Progenitor cell of endocrine pancreas (in vitro differentiated cells): ENCODE results near the gene SCAF8. TPM values are rescaled to one million over a fixed set of nuclear protein-coding genes. Genes with fewer than 3 reads are reported as not detected.
"Not testable (repeated sequence)": the region's sequence is repeated elsewhere in the genome, so short reads cannot be mapped to it uniquely, and the experiment has no call there.

Source experiments
- DNase-seq: peaks from one replicate; pipeline ENCODE4 v3.0.0; 2021; ENCODE audit warnings: low spot score; ENCODE audit not compliant: unreplicated experiment
- H3K27ac Mint-ChIP-seq: 2 replicates; pipeline ENCODE4 v1.8.0; 2021; ENCODE audit warnings: mild to moderate bottlenecking, moderate library complexity, mixed read lengths
- H3K27me3 Mint-ChIP-seq: 2 replicates; pipeline ENCODE4 v1.8.0; 2021; ENCODE audit warnings: mixed read lengths
- H3K36me3 Mint-ChIP-seq: 2 replicates; pipeline ENCODE4 v1.8.0; 2022; ENCODE audit warnings: mixed read lengths; ENCODE audit not compliant: insufficient read depth
- H3K4me1 Mint-ChIP-seq: 2 replicates; pipeline ENCODE4 v1.8.0; 2021; ENCODE audit warnings: low read depth, mixed read lengths
- H3K4me3 Mint-ChIP-seq: 2 replicates; pipeline ENCODE4 v1.8.0; 2021; ENCODE audit warnings: low read depth, mild to moderate bottlenecking, moderate library complexity, mixed read lengths
- H3K9me3 Mint-ChIP-seq: 2 replicates; pipeline ENCODE4 v1.8.0; 2021; ENCODE audit warnings: low read depth, mixed read lengths
- total RNA-seq: library from RNA; stranded (reverse); gene quantifications from 2 replicates; pipeline ENCODE4 v1.2.1, GENCODE V29; 2021
- TF ChIP-seq, protein P1 (sequence below): fragments of 200-600 bp; sonication (generic); IDR thresholded peaks from one replicate; pipeline ENCODE4 v1.5.0; 2021; ENCODE audit warnings: antibody characterized with exemption, mild to moderate bottlenecking; ENCODE audit not compliant: unreplicated experiment

SCAF8 gene
- total RNA-seq, 1 donor from 2014 or later: 69.5 TPM

DNA sequence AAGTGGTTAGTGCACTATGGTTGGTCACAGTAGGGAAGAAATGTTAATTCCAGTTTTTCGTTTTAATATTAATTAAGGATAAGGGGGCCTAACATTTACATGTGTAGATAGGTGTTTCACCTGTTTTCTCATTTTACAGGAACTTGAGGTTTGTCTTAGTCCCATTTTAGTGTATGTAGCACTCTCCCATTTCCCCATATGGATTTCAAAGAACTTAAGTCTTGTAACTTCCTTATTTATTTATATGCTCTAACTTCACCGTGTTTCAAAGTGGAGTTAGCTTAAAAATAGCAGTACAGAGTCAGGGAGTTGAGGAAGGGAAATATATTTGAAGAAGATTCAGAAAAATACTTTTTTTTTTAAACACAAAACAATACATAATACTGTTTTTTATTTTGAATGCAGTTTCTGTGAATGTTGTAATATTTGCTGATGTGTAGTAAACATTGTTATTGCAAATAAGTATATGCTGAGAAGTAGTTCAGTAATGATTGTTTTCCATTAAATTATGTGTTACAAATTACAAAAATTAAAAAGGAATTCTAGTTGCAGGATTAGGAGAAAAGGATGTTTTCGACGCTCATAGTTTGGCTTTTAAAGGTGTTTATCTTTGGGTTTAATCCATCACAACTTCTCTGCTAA is 3.5 kb downstream of the SCAF8 start:
- Mint-ChIP-seq H3K27me3 (no peaks in the 10 kb centered on the region), H3K27ac (no peak overlapping the region), H3K4me3 (no peak overlapping the region), H3K9me3 (no peaks in the 10 kb centered on the region), H3K36me3 (peaks cover 4% of the 10 kb centered on the region), H3K4me1 (peaks cover 39% of the 10 kb centered on the region)
- TF ChIP-seq, protein P1, sequence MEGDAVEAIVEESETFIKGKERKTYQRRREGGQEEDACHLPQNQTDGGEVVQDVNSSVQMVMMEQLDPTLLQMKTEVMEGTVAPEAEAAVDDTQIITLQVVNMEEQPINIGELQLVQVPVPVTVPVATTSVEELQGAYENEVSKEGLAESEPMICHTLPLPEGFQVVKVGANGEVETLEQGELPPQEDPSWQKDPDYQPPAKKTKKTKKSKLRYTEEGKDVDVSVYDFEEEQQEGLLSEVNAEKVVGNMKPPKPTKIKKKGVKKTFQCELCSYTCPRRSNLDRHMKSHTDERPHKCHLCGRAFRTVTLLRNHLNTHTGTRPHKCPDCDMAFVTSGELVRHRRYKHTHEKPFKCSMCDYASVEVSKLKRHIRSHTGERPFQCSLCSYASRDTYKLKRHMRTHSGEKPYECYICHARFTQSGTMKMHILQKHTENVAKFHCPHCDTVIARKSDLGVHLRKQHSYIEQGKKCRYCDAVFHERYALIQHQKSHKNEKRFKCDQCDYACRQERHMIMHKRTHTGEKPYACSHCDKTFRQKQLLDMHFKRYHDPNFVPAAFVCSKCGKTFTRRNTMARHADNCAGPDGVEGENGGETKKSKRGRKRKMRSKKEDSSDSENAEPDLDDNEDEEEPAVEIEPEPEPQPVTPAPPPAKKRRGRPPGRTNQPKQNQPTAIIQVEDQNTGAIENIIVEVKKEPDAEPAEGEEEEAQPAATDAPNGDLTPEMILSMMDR: no peak
- DNase-seq: no peak

DNA sequence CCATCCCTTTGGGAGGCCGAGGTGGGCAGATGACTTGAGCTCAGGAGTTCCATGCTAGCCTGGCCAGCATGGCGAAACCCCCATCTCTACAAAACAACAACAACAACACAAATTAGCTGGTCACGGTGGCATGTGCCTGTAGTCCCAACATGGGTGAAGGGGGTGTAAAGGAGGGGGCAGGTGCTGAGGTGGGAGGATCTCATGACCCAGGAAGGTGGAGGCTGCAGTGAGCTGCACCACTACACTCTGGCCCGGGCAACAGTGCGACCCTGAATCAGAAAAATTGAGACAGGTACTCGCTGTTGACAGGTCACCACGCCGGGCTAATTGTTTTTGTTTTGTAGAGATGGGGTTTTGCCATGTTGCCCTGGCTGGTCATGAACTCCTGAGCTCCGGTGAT is 4.2 kb downstream of the SCAF8 start:
- H3K4me1 Mint-ChIP-seq: peaks cover 35% of the 10 kb centered on the region
- no peak for DNase-seq
- no peak overlapping the region for H3K4me3 Mint-ChIP-seq
- TF ChIP-seq, protein P1: no peak
- H3K27ac Mint-ChIP-seq: peak overlapping the region; percentile 62
- H3K27me3 Mint-ChIP-seq: no peaks in the 10 kb centered on the region
- H3K36me3 Mint-ChIP-seq: peaks cover 4% of the 10 kb centered on the region
- no peaks in the 10 kb centered on the region for H3K9me3 Mint-ChIP-seq

DNA sequence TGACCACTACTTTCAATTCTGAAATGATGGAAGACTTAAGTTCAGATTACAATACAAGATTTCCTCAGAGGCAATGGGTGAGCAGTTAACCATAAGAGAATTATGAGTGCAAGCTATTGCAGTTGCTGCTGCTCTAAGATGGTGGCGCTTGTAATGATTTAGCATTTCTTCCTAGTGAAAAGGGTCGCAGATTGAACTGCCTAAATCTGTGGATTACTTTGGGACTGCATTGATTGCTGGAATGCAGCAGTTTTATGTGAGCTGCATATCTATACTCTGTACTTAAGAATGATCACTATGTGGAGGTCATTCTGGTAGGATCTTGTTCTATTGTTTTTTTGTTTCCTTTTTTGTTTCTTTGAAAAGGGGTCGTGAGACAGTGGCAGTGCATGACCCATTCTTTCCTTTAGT is 5.3 kb downstream of the SCAF8 start:
- Mint-ChIP-seq H3K36me3 (peaks cover 4% of the 10 kb centered on the region), H3K27ac (peak overlapping the region; percentile 86), H3K4me1 (peaks cover 37% of the 10 kb centered on the region), H3K9me3 (no peaks in the 10 kb centered on the region), H3K27me3 (no peaks in the 10 kb centered on the region), H3K4me3 (peak overlapping the region; percentile 31)
- no peak for DNase-seq
- TF ChIP-seq, protein P1: no peak

DNA sequence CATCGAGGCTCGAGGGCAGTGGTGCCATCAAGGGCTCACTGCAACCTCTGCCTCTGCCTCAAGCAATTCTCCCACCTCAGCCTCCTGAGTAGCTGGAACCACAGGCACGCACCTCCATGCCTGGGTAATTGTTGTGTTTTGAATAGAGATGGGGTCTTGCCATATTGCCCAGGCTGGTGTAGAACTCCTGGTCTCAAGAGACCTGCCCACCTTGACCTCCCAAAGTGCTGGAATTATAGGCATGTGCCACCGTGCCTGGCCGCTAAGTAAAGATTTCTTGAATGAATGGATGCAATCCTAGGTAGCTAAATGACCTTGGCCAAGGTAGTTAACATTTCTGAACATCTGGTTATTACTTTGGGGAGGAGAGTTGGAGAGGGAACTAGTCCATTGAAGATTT is 7.4 kb downstream of the SCAF8 start:
- Mint-ChIP-seq H3K27ac (no peak overlapping the region), H3K4me3 (no peak overlapping the region), H3K27me3 (no peaks in the 10 kb centered on the region), H3K4me1 (peaks cover 32% of the 10 kb centered on the region), H3K9me3 (no peaks in the 10 kb centered on the region), H3K36me3 (peaks cover 3% of the 10 kb centered on the region)
- DNase-seq: no peak
- TF ChIP-seq, protein P1: no peak

DNA sequence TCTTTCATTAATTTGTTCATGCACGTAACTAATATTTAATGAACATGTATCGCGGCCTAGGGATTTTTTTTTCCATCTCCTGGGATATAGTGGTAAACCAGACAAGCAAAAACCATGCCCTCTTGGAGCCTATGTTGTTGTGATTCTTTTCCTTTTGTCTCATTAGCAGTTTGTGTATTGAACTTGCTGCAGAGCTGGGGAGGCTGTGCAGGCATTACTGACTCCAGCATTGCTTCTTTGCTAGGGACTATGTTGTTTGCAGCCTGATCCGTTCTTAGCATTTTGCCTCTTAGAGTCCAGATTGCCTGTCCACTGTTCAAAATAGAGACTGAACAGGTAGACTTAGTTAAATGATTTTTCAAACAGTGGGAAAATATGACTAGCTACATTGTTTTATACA is 9.7 kb downstream of the SCAF8 start:
- DNase-seq: no peak
- Mint-ChIP-seq H3K4me1 (peaks cover 29% of the 10 kb centered on the region), H3K9me3 (no peaks in the 10 kb centered on the region), H3K27me3 (no peaks in the 10 kb centered on the region), H3K27ac (no peak overlapping the region), H3K36me3 (peaks cover 1% of the 10 kb centered on the region), H3K4me3 (no peak overlapping the region)
- TF ChIP-seq, protein P1: no peak

DNA sequence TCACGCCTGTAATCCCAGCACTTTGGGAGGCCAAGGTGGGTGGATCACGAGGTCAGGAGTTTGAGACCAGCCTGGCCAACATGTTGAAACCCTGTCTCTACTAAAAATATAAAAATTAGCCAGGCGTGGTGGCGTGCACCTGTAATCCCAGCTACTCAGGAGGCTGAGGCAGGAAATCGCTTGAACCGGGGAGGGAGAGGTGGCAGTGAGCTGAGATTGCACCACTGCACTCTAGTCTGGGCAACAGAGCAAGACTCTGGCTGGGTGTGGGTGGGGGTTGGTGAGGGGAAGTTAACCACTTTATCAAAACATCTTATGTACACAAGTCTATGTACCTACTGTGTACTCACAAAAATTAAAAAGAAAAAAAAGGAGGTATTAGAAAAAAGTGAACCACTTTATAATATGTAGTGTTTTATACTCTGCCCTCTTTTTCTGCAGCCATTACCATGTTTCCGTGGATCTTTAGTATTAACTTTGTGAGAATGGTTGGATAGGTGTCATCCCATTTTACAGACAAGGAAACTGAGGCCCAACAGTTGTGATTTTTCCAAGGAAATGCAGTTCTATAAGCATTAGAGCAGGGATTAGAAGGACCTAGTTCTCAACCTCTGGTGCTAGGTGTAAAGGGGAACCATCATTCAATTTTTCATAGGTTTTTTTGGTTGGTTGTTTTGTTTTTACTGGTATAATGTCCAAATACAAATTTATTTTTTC is 11.0 kb downstream of the SCAF8 start:
- not testable (repeated sequence) for H3K27ac Mint-ChIP-seq, H3K36me3 Mint-ChIP-seq, H3K9me3 Mint-ChIP-seq, H3K4me3 Mint-ChIP-seq, DNase-seq, H3K27me3 Mint-ChIP-seq
- peaks cover 18% of the 10 kb centered on the region for H3K4me1 Mint-ChIP-seq
